H9 (cell line): ENCODE measurements around the gene AP1B1. TPM values are rescaled to one million over a fixed set of nuclear protein-coding genes. Genes with fewer than 3 reads are reported as not detected.

Source experiments
- DNase-seq: peaks from one replicate; pipeline ENCODE4 v3.0.0-alpha.2; 2017
- H2AFZ ChIP-seq: one replicate; pipeline ENCODE4 v1.6.1; 2013; ENCODE audit warnings: mild to moderate bottlenecking, low read length, control low read depth, moderate library complexity
- H2AK5ac ChIP-seq: 2 replicates; pipeline ENCODE4 v1.6.1; 2013; ENCODE audit warnings: low read length, control low read depth, mixed read lengths; ENCODE audit not compliant: insufficient read length
- H2BK120ac ChIP-seq: one replicate; pipeline ENCODE4 v1.6.1; 2013; ENCODE audit warnings: low read depth, mild to moderate bottlenecking, low read length, control low read depth, inconsistent platforms; ENCODE audit not compliant: poor library complexity, severe bottlenecking
- H2BK12ac ChIP-seq: 2 replicates; pipeline ENCODE4 v1.6.1; 2013; ENCODE audit warnings: low read length, control low read depth, mixed read lengths, low read depth; ENCODE audit not compliant: insufficient read length
- H2BK15ac ChIP-seq: 2 replicates; pipeline ENCODE4 v1.6.1; 2013; ENCODE audit warnings: low read depth, low read length, control low read depth
- H2BK20ac ChIP-seq: one replicate; pipeline ENCODE4 v1.6.1; 2013; ENCODE audit warnings: low read depth, mild to moderate bottlenecking, low read length, control low read depth, inconsistent platforms; ENCODE audit not compliant: poor library complexity, severe bottlenecking
- H2BK5ac ChIP-seq: 2 replicates; pipeline ENCODE4 v1.6.1; 2013; ENCODE audit warnings: low read length, control low read depth, mixed read lengths; ENCODE audit not compliant: insufficient read length
- H3K14ac ChIP-seq: 2 replicates; pipeline ENCODE4 v1.6.1; 2013; ENCODE audit warnings: low read length, control low read depth; ENCODE audit not compliant: insufficient read depth
- H3K18ac ChIP-seq: 2 replicates; pipeline ENCODE4 v1.6.1; 2013; ENCODE audit warnings: low read depth, mild to moderate bottlenecking, mixed read lengths, low read length, control low read depth; ENCODE audit not compliant: insufficient read length
- H3K23ac ChIP-seq: 2 replicates; pipeline ENCODE4 v1.6.1; 2013; ENCODE audit warnings: low read length, control low read depth, mixed read lengths, low read depth; ENCODE audit not compliant: insufficient read length
- H3K23me2 ChIP-seq: 2 replicates; pipeline ENCODE4 v1.6.1; 2013; ENCODE audit warnings: low read depth, mild to moderate bottlenecking, mixed read lengths, low read length, control low read depth; ENCODE audit not compliant: insufficient read length, poor library complexity, severe bottlenecking
- H3K27ac ChIP-seq: 2 replicates; pipeline ENCODE4 v1.5.1; 2013; ENCODE audit warnings: low read length, control low read depth, mixed read lengths, low read depth; ENCODE audit not compliant: insufficient read length
- H3K27me3 ChIP-seq: 2 replicates; pipeline ENCODE4 v1.6.1; 2013; ENCODE audit warnings: low read length, control low read depth, inconsistent platforms; ENCODE audit not compliant: insufficient read depth
- H3K4ac ChIP-seq: 2 replicates; pipeline ENCODE4 v1.6.1; 2013; ENCODE audit warnings: low read depth, mild to moderate bottlenecking, control low read depth, inconsistent platforms, low read length, moderate library complexity
- H3K4me1 ChIP-seq: 2 replicates; pipeline ENCODE4 v1.6.1; 2013; ENCODE audit warnings: low read length, control low read depth, inconsistent platforms; ENCODE audit not compliant: insufficient read depth
- H3K4me2 ChIP-seq: 2 replicates; pipeline ENCODE4 v1.6.1; 2013; ENCODE audit warnings: low read length, control low read depth, mixed read lengths; ENCODE audit not compliant: insufficient read length, insufficient read depth
- H3K56ac ChIP-seq: 2 replicates; pipeline ENCODE4 v1.6.1; 2013; ENCODE audit warnings: low read depth, mild to moderate bottlenecking, mixed read lengths, low read length, control low read depth; ENCODE audit not compliant: insufficient read length
- H3K79me1 ChIP-seq: 2 replicates; pipeline ENCODE4 v1.6.1; 2013; ENCODE audit warnings: low read depth, mild to moderate bottlenecking, moderate library complexity, low read length, control low read depth, inconsistent platforms; ENCODE audit not compliant: insufficient read depth, poor library complexity, severe bottlenecking
- H3K79me2 ChIP-seq: 2 replicates; pipeline ENCODE4 v1.6.1; 2013; ENCODE audit warnings: low read length, control low read depth, inconsistent platforms; ENCODE audit not compliant: insufficient read depth
- H3K9ac ChIP-seq: 2 replicates; pipeline ENCODE4 v1.6.1; 2013; ENCODE audit warnings: low read length, control low read depth, mixed read lengths; ENCODE audit not compliant: insufficient read length; ENCODE audit errors: extremely low read depth
- H3K9me3 ChIP-seq: one replicate; pipeline ENCODE4 v1.6.1; 2013; ENCODE audit warnings: low read depth, low read length, inconsistent platforms; ENCODE audit not compliant: control insufficient read depth
- H3T11ph ChIP-seq: one replicate; pipeline ENCODE4 v1.6.1; 2013; ENCODE audit warnings: mild to moderate bottlenecking, low read length, control low read depth, inconsistent platforms
- H4K20me1 ChIP-seq: one replicate; pipeline ENCODE4 v1.6.1; 2013; ENCODE audit not compliant: control insufficient read depth, insufficient read length, insufficient read depth
- H4K5ac ChIP-seq: 2 replicates; pipeline ENCODE4 v1.6.1; 2013; ENCODE audit warnings: low read depth, mild to moderate bottlenecking, mixed read lengths, low read length, control low read depth; ENCODE audit not compliant: insufficient read length
- H4K8ac ChIP-seq: replicated peaks from 2 replicates; pipeline ENCODE4 v1.6.1; 2013; ENCODE audit warnings: low read length, control low read depth, mixed read lengths, low read depth; ENCODE audit not compliant: insufficient read length
- H4K91ac ChIP-seq: 2 replicates; pipeline ENCODE4 v1.6.1; 2013; ENCODE audit warnings: low read depth, mild to moderate bottlenecking, moderate library complexity, mixed read lengths, low read length, control low read depth; ENCODE audit not compliant: insufficient read length
- H3K27ac Mint-ChIP-seq, 3 experiments: 2 replicates in 2 of 3; 3 replicates in 1 of 3; pipeline ENCODE4 v1.8.0; 2020 to 2021; ENCODE audit warnings: mixed read lengths in 3 of 3, mild to moderate bottlenecking in 1 of 3, moderate library complexity in 1 of 3
- H3K27me3 Mint-ChIP-seq: 2 replicates; pipeline ENCODE4 v1.8.0; 2021; ENCODE audit warnings: low read depth, mild to moderate bottlenecking, moderate library complexity, mixed read lengths
- H3K36me3 Mint-ChIP-seq, 3 experiments: 2 replicates in 2 of 3; 3 replicates in 1 of 3; pipeline ENCODE4 v1.8.0; 2020 to 2021; ENCODE audit warnings: low read depth in 3 of 3, mixed read lengths in 3 of 3; ENCODE audit not compliant: insufficient read depth in 1 of 3
- H3K4me1 Mint-ChIP-seq, 2 experiments: 2 replicates each; pipeline ENCODE4 v1.8.0; 2020; ENCODE audit warnings: mixed read lengths in 2 of 2
- H3K4me3 Mint-ChIP-seq, 2 experiments: 2 replicates in 1 of 2; 3 replicates in 1 of 2; pipeline ENCODE4 v1.8.0; 2020 to 2021; ENCODE audit warnings: mild to moderate bottlenecking in 2 of 2, mixed read lengths in 2 of 2, moderate library complexity in 1 of 2
- H3K9me3 Mint-ChIP-seq, 2 experiments: 2 replicates in 1 of 2; 3 replicates in 1 of 2; pipeline ENCODE4 v1.8.0; 2020; ENCODE audit warnings: mild to moderate bottlenecking in 2 of 2, mixed read lengths in 2 of 2, moderate library complexity in 1 of 2
- WGBS: extraction: QIAGEN DNeasy Blood & Tissue Kit; methylation state at CpG from one replicate; pipeline ENCODE4 v1.1.7; 2013; ENCODE audit warnings: missing lambda C conversion rate, low lambda C conversion rate, mixed read lengths; ENCODE audit not compliant: insufficient read length; ENCODE audit errors: extremely low coverage; 5-methylcytosine and 5-hydroxymethylcytosine counted together
- total RNA-seq: library from RNA; stranded (reverse); gene quantifications from 2 replicates; pipeline ENCODE4 v1.2.1, GENCODE V29; 2021
- TF ChIP-seq, protein P1 (sequence below): fragments of 200-600 bp; sonication (generic); conservative IDR thresholded peaks from 3 replicates; pipeline ENCODE4 v1.8.0; 2021; ENCODE audit warnings: antibody characterized with exemption, mild to moderate bottlenecking

AP1B1 gene
- total RNA-seq, 1 experiment from 2014 or later, result 64.0 TPM

- H3K36me3 Mint-ChIP-seq, result peaks cover 27 to 84% (median 60%) of the 10 kb centered on the region in 3 experiments
- Histone ChIP-seq H2BK12ac (no peak overlapping the region), H2BK20ac (no peak overlapping the region), H3K9me3 (no peaks in the 10 kb centered on the region), H2BK120ac (no peak overlapping the region), H3K4ac (no peak overlapping the region), H2BK15ac (no peak overlapping the region), H3T11ph (no peak overlapping the region), H3K4me2 (no peak overlapping the region), H2AK5ac (no peak overlapping the region), H4K8ac (no peak overlapping the region), H3K9ac (no peak overlapping the region), H2BK5ac (no peak overlapping the region), H4K91ac (no peak overlapping the region), H3K14ac (no peak overlapping the region; the same call in 1 of the 2 replicates), H3K79me2 (no peaks in the 10 kb centered on the region), H2AFZ (no peak overlapping the region), H4K20me1 (no peaks in the 10 kb centered on the region), H3K27ac (no peak overlapping the region), H3K27me3 (no peaks in the 10 kb centered on the region), H4K5ac (no peak overlapping the region), H3K56ac (no peak overlapping the region), H3K23me2 (no peaks in the 10 kb centered on the region), H3K79me1 (no peaks in the 10 kb centered on the region), H3K18ac (no peak overlapping the region), H3K4me1 (no peaks in the 10 kb centered on the region), H3K23ac (no peak overlapping the region)
- H3K27me3 Mint-ChIP-seq, result no peaks in the 10 kb centered on the region
- H3K27ac Mint-ChIP-seq, result no peak overlapping the region; a peak in 1 of 7 replicates
- H3K4me1 Mint-ChIP-seq, result no peaks in the 10 kb centered on the region
- H3K4me3 Mint-ChIP-seq, result no peak overlapping the region
- WGBS, result no CpG with 5 or more reads among the region's 6 CpGs
- no peak for DNase-seq
- no peaks in the 10 kb centered on the region for H3K9me3 Mint-ChIP-seq
- TF ChIP-seq, protein P1, sequence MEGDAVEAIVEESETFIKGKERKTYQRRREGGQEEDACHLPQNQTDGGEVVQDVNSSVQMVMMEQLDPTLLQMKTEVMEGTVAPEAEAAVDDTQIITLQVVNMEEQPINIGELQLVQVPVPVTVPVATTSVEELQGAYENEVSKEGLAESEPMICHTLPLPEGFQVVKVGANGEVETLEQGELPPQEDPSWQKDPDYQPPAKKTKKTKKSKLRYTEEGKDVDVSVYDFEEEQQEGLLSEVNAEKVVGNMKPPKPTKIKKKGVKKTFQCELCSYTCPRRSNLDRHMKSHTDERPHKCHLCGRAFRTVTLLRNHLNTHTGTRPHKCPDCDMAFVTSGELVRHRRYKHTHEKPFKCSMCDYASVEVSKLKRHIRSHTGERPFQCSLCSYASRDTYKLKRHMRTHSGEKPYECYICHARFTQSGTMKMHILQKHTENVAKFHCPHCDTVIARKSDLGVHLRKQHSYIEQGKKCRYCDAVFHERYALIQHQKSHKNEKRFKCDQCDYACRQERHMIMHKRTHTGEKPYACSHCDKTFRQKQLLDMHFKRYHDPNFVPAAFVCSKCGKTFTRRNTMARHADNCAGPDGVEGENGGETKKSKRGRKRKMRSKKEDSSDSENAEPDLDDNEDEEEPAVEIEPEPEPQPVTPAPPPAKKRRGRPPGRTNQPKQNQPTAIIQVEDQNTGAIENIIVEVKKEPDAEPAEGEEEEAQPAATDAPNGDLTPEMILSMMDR, result no peak
Observed at GRCh38 chr22:29338398-29338797, 50.0 kb downstream of the AP1B1 start.
